Liver (tissue), 9 donors: ENCODE measurements around the gene SLC16A10. TPM values are rescaled to one million over a fixed set of nuclear protein-coding genes. Genes with fewer than 3 reads are reported as not detected.
"Not testable (repeated sequence)": the region's sequence is repeated elsewhere in the genome, so short reads cannot be mapped to it uniquely, and the experiment has no call there.

Experiments used
- DNase-seq: peaks from one replicate; pipeline ENCODE4 v3.0.0-alpha.2; 2017; ENCODE audit warnings: low spot score
- H3K27ac ChIP-seq, 2 donors: one replicate each; pipeline ENCODE4 v1.7.0; 2013; ENCODE audit warnings: inconsistent platforms in 2 of 2, low read length in 2 of 2, control low read depth in 1 of 2, low read depth in 1 of 2, mild to moderate bottlenecking in 1 of 2
- H3K27me3 ChIP-seq, 4 donors: one replicate each; pipeline versions ENCODE4 v1.6.1 to v1.7.0; 2013; ENCODE audit warnings: low read length in 3 of 4, inconsistent platforms in 1 of 4, mild to moderate bottlenecking in 1 of 4, moderate library complexity in 1 of 4; ENCODE audit not compliant: control insufficient read depth in 4 of 4, insufficient read depth in 4 of 4
- H3K36me3 ChIP-seq, 4 donors: one replicate each; pipeline versions ENCODE4 v1.6.1 to v1.7.0; 2013; ENCODE audit warnings: low read length in 3 of 4, mild to moderate bottlenecking in 3 of 4, low read depth in 1 of 4, moderate library complexity in 1 of 4; ENCODE audit not compliant: control insufficient read depth in 4 of 4, insufficient read depth in 3 of 4
- H3K4me1 ChIP-seq, 4 donors: one replicate each; pipeline versions ENCODE4 v1.6.1 to v1.7.0; 2013; ENCODE audit warnings: low read length in 3 of 4, mild to moderate bottlenecking in 3 of 4, moderate library complexity in 1 of 4; ENCODE audit not compliant: control insufficient read depth in 4 of 4, insufficient read depth in 4 of 4
- H3K4me3 ChIP-seq, 3 donors: one replicate each; pipeline versions ENCODE4 v1.6.1 to v1.7.0; 2013; ENCODE audit warnings: low read length in 3 of 3, control low read depth in 1 of 3, low read depth in 1 of 3, mild to moderate bottlenecking in 1 of 3
- H3K9ac ChIP-seq, 2 donors: one replicate each; pipeline ENCODE4 v1.7.0; 2013; ENCODE audit warnings: low read length in 2 of 2, mild to moderate bottlenecking in 2 of 2, moderate library complexity in 2 of 2, control low read depth in 1 of 2, low read depth in 1 of 2
- H3K9me3 ChIP-seq, 4 donors: one replicate each; pipeline versions ENCODE4 v1.6.1 to v1.7.0; 2013; ENCODE audit warnings: low read length in 3 of 4; ENCODE audit not compliant: control insufficient read depth in 4 of 4
- CTCF ChIP-seq: fragments of 150-350 bp; IDR thresholded peaks from 2 replicates; pipeline ENCODE4 v1.5.1; 2017; ENCODE audit warnings: improper control_type of control experiment, low read depth, low read length; ENCODE audit not compliant: missing input control
- EGR1 ChIP-seq, 2 donors: IDR thresholded peaks; 2 replicates each; pipeline ENCODE4 v1.6.1; 2016 to 2018; ENCODE audit warnings: antibody characterized with exemption in 2 of 2, low read depth in 2 of 2
- FOXA1 ChIP-seq: IDR thresholded peaks from 2 replicates; pipeline ENCODE4 v1.6.1; 2016; ENCODE audit warnings: antibody characterized with exemption
- FOXA2 ChIP-seq: IDR thresholded peaks from 2 replicates; pipeline ENCODE4 v1.6.1; 2016; ENCODE audit warnings: antibody characterized with exemption
- GABPA ChIP-seq, 2 donors: IDR thresholded peaks in 1 of 2; conservative IDR thresholded peaks in 1 of 2; 2 replicates each; pipeline ENCODE4 v1.6.1; 2016; ENCODE audit warnings: antibody characterized with exemption in 2 of 2, mild to moderate bottlenecking in 1 of 2, moderate library complexity in 1 of 2
- HNF4A ChIP-seq, 2 donors: conservative IDR thresholded peaks; 2 replicates each; pipeline ENCODE4 v1.6.1; 2016; ENCODE audit warnings: antibody characterized with exemption in 2 of 2, mild to moderate bottlenecking in 2 of 2
- HNF4G ChIP-seq: IDR thresholded peaks from 2 replicates; pipeline ENCODE4 v1.6.1; 2016; ENCODE audit warnings: antibody characterized with exemption
- JUND ChIP-seq, 2 donors: IDR thresholded peaks; 2 replicates each; pipeline ENCODE4 v1.6.1; 2016; ENCODE audit warnings: antibody characterized with exemption in 2 of 2
- MAX ChIP-seq: IDR thresholded peaks from 2 replicates; pipeline ENCODE4 v1.6.1; 2016; ENCODE audit warnings: antibody characterized with exemption
- NR2F2 ChIP-seq: IDR thresholded peaks from 2 replicates; pipeline ENCODE4 v1.6.1; 2016; ENCODE audit warnings: antibody characterized with exemption
- RAD21 ChIP-seq, 2 donors: IDR thresholded peaks; 2 replicates each; pipeline ENCODE4 v1.6.1; 2016; ENCODE audit warnings: antibody characterized with exemption in 2 of 2, mild to moderate bottlenecking in 2 of 2
- REST ChIP-seq: IDR thresholded peaks from 2 replicates; pipeline ENCODE4 v1.6.1; 2016; ENCODE audit warnings: antibody characterized with exemption, mild to moderate bottlenecking
- RXRA ChIP-seq, 2 donors: IDR thresholded peaks; 2 replicates each; pipeline ENCODE4 v1.6.1; 2017 to 2018; ENCODE audit warnings: antibody characterized with exemption in 2 of 2, mild to moderate bottlenecking in 1 of 2
- SP1 ChIP-seq: IDR thresholded peaks from 2 replicates; pipeline ENCODE4 v1.6.1; 2018; ENCODE audit warnings: antibody characterized with exemption, mild to moderate bottlenecking
- TAF1 ChIP-seq: conservative IDR thresholded peaks from 2 replicates; pipeline ENCODE4 v1.6.1; 2016; ENCODE audit warnings: antibody characterized with exemption, mild to moderate bottlenecking
- YY1 ChIP-seq: IDR thresholded peaks from 2 replicates; pipeline ENCODE4 v1.6.1; 2016; ENCODE audit warnings: antibody characterized with exemption, mild to moderate bottlenecking
- WGBS: extraction: QIAGEN DNeasy Blood & Tissue Kit; methylation state at CpG from one replicate; pipeline ENCODE4 v1.1.7; 2013; 5-methylcytosine and 5-hydroxymethylcytosine counted together
- polyA plus RNA-seq, 2 donors: library from polyadenylated mRNA; stranded (reverse) in 1 of 2; unstranded in 1 of 2; fragments of 200-250 nt in 1 of 2; fragments of >200 nt in 1 of 2; fragmentation: Nextera tagmentation in 1 of 2; extraction: Ambion mirVana in 1 of 2; gene quantifications; one replicate each; pipeline versions ENCODE4 v1.2.1 to v1.2.3, GENCODE V29; 2013 to 2015
- total RNA-seq, 2 donors: library from RNA; depleted of rRNA; stranded (reverse); fragments of >200 nt; gene quantifications; one replicate each; pipeline ENCODE4 v1.2.3, GENCODE V29; 2014
- TF ChIP-seq, protein P1 (sequence below): IDR thresholded peaks from 2 replicates; pipeline ENCODE4 v1.6.1; 2016; ENCODE audit warnings: antibody characterized with exemption
- TF ChIP-seq, protein P2 (sequence below): IDR thresholded peaks from 2 replicates; pipeline ENCODE4 v1.6.1; 2016; ENCODE audit warnings: antibody characterized with exemption
- donor health status: healthy.
- donor health status: healthy.
- donor health status: healthy.
- donor health status: healthy.
- donor health status: healthy.

The SLC16A10 gene
- total and polyA plus RNA-seq, 4 donors: 1.8 to 16.7 (median 8.4) TPM

- no peak for TF ChIP-seq REST
These were observed 166.9 kb downstream of the SLC16A10 start (continued) for GRCh38 chr6:111254004-111254778.

GRCh38 chr6:111254779-111255166 lies 167.5 kb downstream of the SLC16A10 start:
- Histone ChIP-seq H3K36me3 (no peaks in the 10 kb centered on the region), H3K4me3 (no peak overlapping the region), H3K4me1 (peaks cover 0 to 2% (median under 1%) of the 10 kb centered on the region in 4 donors), H3K9me3 (no peaks in the 10 kb centered on the region), H3K27ac (no peak overlapping the region), H3K9ac (no peak overlapping the region), H3K27me3 (no peaks in the 10 kb centered on the region)
- TF ChIP-seq, protein P1, sequence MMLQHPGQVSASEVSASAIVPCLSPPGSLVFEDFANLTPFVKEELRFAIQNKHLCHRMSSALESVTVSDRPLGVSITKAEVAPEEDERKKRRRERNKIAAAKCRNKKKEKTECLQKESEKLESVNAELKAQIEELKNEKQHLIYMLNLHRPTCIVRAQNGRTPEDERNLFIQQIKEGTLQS: no peak
- TF ChIP-seq HNF4G (no peak), JUND (IDR thresholded peaks at IDR 0.05) (no peak), SP1 (no peak), GABPA (IDR thresholded peaks at IDR 0.05 in 1 of 2, conservative IDR thresholded peaks at IDR 0.05 in 1 of 2) (no peak), NR2F2 (no peak), REST (no peak), HNF4A (conservative IDR thresholded peaks at IDR 0.05) (no peak), RXRA (IDR thresholded peaks at IDR 0.05) (no peak), FOXA2 (no peak), RAD21 (IDR thresholded peaks at IDR 0.05) (no peak), YY1 (no peak), EGR1 (IDR thresholded peaks at IDR 0.05; ENCODE audit: low read depth in 2 of 2) (no peak), TAF1 (no peak), CTCF (no peak), FOXA1 (no peak), MAX (no peak)
- TF ChIP-seq, protein P2, sequence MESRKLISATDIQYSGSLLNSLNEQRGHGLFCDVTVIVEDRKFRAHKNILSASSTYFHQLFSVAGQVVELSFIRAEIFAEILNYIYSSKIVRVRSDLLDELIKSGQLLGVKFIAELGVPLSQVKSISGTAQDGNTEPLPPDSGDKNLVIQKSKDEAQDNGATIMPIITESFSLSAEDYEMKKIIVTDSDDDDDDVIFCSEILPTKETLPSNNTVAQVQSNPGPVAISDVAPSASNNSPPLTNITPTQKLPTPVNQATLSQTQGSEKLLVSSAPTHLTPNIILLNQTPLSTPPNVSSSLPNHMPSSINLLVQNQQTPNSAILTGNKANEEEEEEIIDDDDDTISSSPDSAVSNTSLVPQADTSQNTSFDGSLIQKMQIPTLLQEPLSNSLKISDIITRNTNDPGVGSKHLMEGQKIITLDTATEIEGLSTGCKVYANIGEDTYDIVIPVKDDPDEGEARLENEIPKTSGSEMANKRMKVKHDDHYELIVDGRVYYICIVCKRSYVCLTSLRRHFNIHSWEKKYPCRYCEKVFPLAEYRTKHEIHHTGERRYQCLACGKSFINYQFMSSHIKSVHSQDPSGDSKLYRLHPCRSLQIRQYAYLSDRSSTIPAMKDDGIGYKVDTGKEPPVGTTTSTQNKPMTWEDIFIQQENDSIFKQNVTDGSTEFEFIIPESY: no peak
- WGBS: 90% methylated on average over 6 of the region's 6 CpGs
- DNase-seq: no peak

DNA sequence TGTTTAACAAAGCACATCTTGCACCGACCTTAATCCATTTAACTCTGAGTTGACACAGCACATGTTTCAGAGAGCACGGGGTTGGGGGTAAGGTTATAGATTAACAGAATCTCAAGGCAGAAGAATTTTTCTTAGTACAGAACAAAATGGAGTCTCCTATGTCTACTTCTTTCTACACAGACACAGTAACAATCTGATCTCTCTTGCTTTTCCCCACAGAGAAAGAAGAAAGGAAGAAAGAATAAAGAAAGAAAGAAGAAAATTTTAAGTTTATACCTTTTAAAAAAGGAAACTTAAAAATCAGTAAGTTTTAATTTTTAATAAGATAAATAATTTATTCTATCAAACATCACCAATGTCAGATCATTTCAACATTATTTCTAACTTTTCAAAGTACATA lies 168.5 kb downstream of the SLC16A10 start:
- not testable (repeated sequence) for H3K27ac ChIP-seq
- WGBS: 19% methylated on average over 2 of the region's 2 CpGs
- H3K4me1 ChIP-seq: peaks cover 0 to 10% (median 7%) of the 10 kb centered on the region in 4 donors

More for the DNA sequence above, 168.5 kb downstream of the SLC16A10 start:
- H3K27me3 ChIP-seq, H3K9me3 ChIP-seq, H3K9ac ChIP-seq, DNase-seq, H3K4me3 ChIP-seq, H3K36me3 ChIP-seq: not testable (repeated sequence)
